Measurements from ENCODE around the gene C17orf113.

Gene C17orf113

GRCh38 chr17:42055027-42055426, 4.6 kb upstream of the C17orf113 start:
- CTCF ChIA-PET = interaction anchor here (1.2 to 5.0 kb wide), 5 partner anchors 9 to 46 kb away, joined by 3 to 32 read pairs (median 9); no protein-coding TSS in a partner anchor
- DNase-seq (ENCODE audit: extremely low spot score) = no peak
- no peak for TF ChIP-seq CTCF (IDR thresholded peaks at IDR 0.05; ENCODE audit: control extremely low read depth, extremely low read depth, low read depth, missing control alignments)
- POLR2A ChIA-PET = interaction anchor here (0.6 kb wide), 1 partner anchor 89 kb away, joined by 6 read pairs; no protein-coding TSS in a partner anchor

GRCh38 chr17:42053731-42054500, 3.5 kb upstream of the C17orf113 start:
- TF ChIP-seq CTCF (IDR thresholded peaks at IDR 0.05; ENCODE audit: control extremely low read depth, extremely low read depth, low read depth, missing control alignments) = no peak
- no peak for DNase-seq (ENCODE audit: extremely low spot score)
- ChIA-PET CTCF (interaction anchor here (1.0 to 5.0 kb wide), 3 partner anchors 14 to 34 kb away, joined by 3 to 32 read pairs (median 3); partner anchors contain the start of gene NKIRAS2), POLR2A (no interaction called here)

- ChIA-PET POLR2A (no interaction called here), CTCF (interaction anchor here (5.0 kb wide), 1 partner anchor 16 kb away, joined by 32 read pairs; no protein-coding TSS in a partner anchor)
- no peak for TF ChIP-seq CTCF (IDR thresholded peaks at IDR 0.05; ENCODE audit: control extremely low read depth, extremely low read depth, low read depth, missing control alignments)
- DNase-seq (ENCODE audit: extremely low spot score) = no peak
These were observed 2.0 kb upstream of the C17orf113 start for GRCh38 chr17:42052346-42052877.

GRCh38 chr17:42051645-42052044, 1.2 kb upstream of the C17orf113 start:
- no peak for DNase-seq (ENCODE audit: extremely low spot score)
- POLR2A ChIA-PET = no interaction called here
- CTCF ChIA-PET = interaction anchor here (0.8 to 1.3 kb wide), 7 partner anchors 11 to 78 kb away, joined by 3 to 7 read pairs (median 4); partner anchors contain the start of gene NKIRAS2
- TF ChIP-seq CTCF (IDR thresholded peaks at IDR 0.05; ENCODE audit: control extremely low read depth, extremely low read depth, low read depth, missing control alignments) = no peak

GRCh38 chr17:42051013-42051400, 606 bp upstream of the C17orf113 start:
- ChIA-PET CTCF (interaction anchor here (0.8 to 1.3 kb wide), 7 partner anchors 10 to 79 kb away, joined by 3 to 7 read pairs (median 4); partner anchors contain the start of gene NKIRAS2), POLR2A (no interaction called here)
- TF ChIP-seq CTCF (IDR thresholded peaks at IDR 0.05; ENCODE audit: control extremely low read depth, extremely low read depth, low read depth, missing control alignments) = no peak
- DNase-seq (ENCODE audit: extremely low spot score) = no peak

- no peak for TF ChIP-seq CTCF (IDR thresholded peaks at IDR 0.05; ENCODE audit: control extremely low read depth, extremely low read depth, low read depth, missing control alignments)
- DNase-seq (ENCODE audit: extremely low spot score) = no peak
These were observed 488 bp downstream of the C17orf113 start for GRCh38 chr17:42049834-42050392.

More at GRCh38 chr17:42049834-42050392, 488 bp downstream of the C17orf113 start:
- ChIA-PET POLR2A (no interaction called here), CTCF (interaction anchor here (0.6 to 1.7 kb wide), 8 partner anchors 9 to 272 kb away, joined by 3 to 12 read pairs (median 6); partner anchors contain the start of gene NKIRAS2)
